Metanephros (tissue), 1 donor: Measurements from ENCODE around the gene AAMP. TPM values are rescaled to one million over a fixed set of nuclear protein-coding genes. Genes with fewer than 3 reads are reported as not detected.

ENCODE experiments used
- total RNA-seq: library from RNA; depleted of rRNA; stranded (reverse); fragments of >200 nt; gene quantifications from one replicate; pipeline ENCODE4 v1.2.3, GENCODE V29; 2014

AAMP gene, protein sequence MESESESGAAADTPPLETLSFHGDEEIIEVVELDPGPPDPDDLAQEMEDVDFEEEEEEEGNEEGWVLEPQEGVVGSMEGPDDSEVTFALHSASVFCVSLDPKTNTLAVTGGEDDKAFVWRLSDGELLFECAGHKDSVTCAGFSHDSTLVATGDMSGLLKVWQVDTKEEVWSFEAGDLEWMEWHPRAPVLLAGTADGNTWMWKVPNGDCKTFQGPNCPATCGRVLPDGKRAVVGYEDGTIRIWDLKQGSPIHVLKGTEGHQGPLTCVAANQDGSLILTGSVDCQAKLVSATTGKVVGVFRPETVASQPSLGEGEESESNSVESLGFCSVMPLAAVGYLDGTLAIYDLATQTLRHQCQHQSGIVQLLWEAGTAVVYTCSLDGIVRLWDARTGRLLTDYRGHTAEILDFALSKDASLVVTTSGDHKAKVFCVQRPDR
- total RNA-seq = 141 TPM

DNA sequence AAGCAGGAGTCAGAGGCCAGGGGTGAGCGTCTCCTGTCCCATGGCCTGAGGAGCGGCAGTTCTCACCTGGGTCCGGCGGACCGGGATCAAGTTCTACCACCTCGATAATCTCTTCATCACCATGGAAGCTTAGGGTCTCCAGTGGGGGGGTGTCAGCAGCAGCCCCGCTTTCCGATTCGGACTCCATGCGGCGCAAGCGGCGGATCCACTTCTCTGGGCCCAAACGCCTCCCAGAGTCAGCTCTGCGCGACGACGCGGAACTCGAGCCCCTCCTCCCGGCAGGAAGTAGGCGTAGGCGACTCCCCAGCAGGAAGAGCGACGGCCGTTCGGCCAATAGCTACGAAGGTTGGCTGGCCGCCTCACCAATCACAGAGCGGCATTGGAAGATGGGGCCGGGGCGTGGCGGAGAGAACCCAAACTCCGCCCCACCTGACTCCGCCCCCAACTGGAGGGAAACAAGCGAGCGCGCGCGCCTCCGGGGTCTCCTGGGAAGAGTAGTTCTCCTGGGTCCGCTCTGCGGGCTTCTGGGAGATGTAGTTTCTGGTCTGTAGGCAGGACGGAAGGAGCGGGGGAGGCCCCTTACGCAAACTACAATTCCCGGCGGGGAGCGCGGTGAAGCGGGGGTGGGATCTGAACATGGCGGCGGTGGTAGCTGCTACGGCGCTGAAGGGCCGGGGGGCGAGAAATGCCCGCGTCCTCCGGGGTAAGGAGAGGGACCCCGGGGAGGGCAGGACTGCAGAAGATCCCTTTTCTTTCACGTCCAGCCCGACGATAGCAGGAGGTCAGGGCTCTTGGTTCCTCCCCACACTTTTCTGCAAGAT is at the start of gene AAMP, which contains the start of gene PNKD:
TSS of gene AAMP (minus strand) at position 238 of the 821 bp plus-strand sequence. CDS start at position 187, 51 bp downstream.
TSS of gene PNKD (plus strand) at position 620 of the 821 bp plus-strand sequence. CDS start at position 637, 17 bp downstream.

DNA sequence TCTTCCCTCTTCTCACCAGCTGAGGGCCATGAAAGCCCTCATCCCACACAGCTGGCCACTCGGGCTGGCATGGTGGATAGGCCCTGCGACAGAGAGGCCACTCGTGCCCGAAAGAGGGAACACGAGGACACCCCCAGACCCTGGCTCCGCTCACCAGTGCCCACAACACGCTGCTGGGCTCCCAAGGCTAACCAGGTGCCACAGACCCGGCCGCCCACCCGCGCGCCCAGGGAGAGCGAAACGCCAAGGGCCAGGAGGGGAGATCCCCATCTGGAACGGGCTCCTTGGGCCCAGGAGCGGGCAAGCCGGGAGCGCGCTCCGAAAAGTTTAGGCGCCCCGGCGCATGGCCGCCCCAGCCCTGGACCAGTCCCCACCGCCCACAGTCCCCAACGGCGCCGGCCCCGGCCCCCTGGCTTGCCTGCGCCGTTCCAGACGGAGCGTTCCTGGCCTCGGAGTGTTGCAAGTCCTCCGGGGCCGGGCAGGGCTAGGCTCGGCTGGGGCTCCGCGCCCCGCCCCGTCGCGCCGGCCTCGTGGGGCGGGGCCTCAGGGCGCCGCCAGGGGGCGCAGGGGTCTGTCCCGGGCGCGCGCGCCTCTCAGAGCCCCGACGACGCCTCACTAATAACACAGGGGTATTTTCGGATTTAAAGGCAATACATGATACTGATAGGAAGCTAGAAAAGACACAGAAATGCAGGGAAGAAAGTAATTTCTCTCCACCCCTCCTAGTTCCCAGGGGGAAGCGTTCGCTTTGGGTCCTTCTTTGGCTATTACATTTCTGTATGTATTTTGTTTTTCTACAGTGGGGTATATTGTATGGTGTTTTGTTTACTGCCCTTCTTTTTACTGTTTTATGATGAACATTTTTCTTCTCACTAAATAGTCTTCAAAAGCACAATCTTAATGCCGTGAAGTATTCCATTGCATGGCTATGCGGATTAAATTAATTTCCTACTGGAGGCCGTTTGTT is 22.4 kb upstream of the AAMP start, which contains the start of gene TMBIM1:
TSS of gene TMBIM1 (minus strand) at position 456 of the 967 bp plus-strand sequence. CDS start 10,362 bp downstream, outside the sequence.

DNA sequence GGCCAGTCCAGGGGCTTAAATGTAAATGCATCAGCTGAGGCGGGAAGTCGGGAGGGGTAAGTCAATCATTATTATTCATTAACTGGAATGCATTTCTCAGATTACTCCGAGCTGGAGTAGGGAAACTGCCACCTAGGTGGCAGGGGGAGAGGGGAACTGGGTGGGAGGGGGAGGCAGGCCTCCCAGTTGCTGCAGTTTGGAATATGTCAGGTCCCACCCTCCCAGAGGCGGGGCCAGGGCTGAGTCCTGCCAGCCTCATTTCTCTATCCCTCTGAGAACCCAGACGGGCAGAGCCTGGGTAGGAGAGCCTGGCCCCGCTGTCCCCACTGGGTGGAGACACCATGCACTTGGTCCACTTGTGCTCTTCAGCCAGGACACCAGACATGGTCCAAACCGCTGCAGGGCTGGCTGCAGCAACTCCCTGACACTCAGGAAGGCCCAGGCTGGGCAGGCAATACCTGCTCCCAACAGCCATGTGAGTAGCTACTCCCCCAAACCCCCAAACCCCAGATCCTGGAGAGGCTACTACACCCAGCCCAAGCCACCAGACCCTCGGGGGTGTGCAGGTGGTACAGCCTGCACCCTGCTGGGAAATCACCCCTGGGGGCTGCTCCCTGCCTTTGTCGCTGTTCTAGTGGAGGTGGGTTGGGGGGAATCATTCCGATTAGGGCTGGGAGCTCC is 9.1 kb downstream of the AAMP start, which contains the start of gene GPBAR1:
TSS of gene GPBAR1 (plus strand) at position 274 of the 681 bp plus-strand sequence. CDS start 1,710 bp downstream, outside the sequence.

DNA sequence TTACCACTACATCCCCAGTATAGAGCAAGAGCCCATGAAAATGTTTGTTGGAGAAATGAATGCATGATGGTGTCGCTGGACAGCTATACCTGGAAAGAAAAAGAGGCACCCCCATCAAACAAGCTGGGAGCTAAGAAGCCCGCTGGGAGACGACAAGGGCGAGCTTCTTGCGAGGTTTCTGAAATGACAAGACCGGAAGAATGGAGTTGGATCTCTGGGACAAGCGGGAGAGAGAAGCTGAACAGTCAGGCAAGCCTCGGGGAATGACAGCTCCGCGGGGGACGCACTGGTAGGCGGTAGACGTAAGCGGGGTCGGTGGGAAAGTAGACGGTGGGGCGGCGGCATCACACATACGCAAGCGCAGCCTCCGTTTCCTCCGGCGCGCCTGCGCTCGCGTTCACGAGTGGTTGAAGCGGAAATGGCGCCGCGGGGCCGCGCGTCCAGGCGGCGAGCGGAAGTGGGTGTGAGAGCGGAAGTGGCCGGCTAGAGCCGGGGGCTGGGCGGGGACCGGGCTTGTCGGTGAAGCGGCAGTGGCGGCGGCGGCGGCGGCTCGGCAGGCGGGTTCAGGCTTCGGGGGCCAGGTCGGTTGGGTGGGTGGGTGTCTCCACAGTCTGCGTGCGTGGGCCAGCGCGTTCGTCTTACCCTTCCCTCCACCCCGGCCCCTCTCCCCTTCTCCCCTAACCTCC is 53.1 kb downstream of the AAMP start, which contains the start of gene ARPC2:
TSS of gene ARPC2 (plus strand) at position 516 of the 686 bp plus-strand sequence. CDS start 282 bp downstream, outside the sequence.

Other genes starting within 250 kb of the AAMP start
- gene RUFY4, start 200.9 kb downstream of the AAMP start, total RNA-seq = 0.29 TPM
- 1.1 TPM for gene CXCR2, start 144.1 kb downstream of the AAMP start, total RNA-seq
- gene CXCR1, start 103.2 kb downstream of the AAMP start, total RNA-seq = 1.4 TPM
- 159 TPM for gene ARPC2, start 52.9 kb downstream of the AAMP start, total RNA-seq
- gene GPBAR1, start 9.1 kb downstream of the AAMP start, total RNA-seq = 1.9 TPM
- gene PNKD, start 382 bp upstream of the AAMP start, total RNA-seq = 64.0 TPM
- 97.8 TPM for gene TMBIM1, start 22.4 kb upstream of the AAMP start, total RNA-seq
- 4.0 TPM for gene CATIP, start 86.7 kb upstream of the AAMP start, total RNA-seq
- 15.5 TPM for gene SLC11A1, start 112.1 kb upstream of the AAMP start, total RNA-seq
- 126 TPM for gene CTDSP1, start 129.7 kb upstream of the AAMP start, total RNA-seq
- gene VIL1, start 149.0 kb upstream of the AAMP start, total RNA-seq = 12.6 TPM